CD4-positive, alpha-beta T cell (primary cell): ENCODE measurements around the gene TMEM132D. TPM values are rescaled to one million over a fixed set of nuclear protein-coding genes. Genes with fewer than 3 reads are reported as not detected.

Experiments
- ATAC-seq: fragments of 200-7000 bp; cut with Tn5 transposase; one replicate; pipeline ENCODE4 v1.10.0; 2022; ENCODE audit warnings: mild to moderate bottlenecking; ENCODE audit not compliant: poor library complexity
- CTCF ChIA-PET: fragments of 350-600 bp; sonication (Branson Sonifier 250); formaldehyde crosslinking; loops from one replicate; lab custom pipeline; 2021; ENCODE audit warnings: antibody characterized with exemption, inconsistent platforms; lab: Charles Lee
- POLR2A ChIA-PET: fragments of 350-600 bp; sonication (Branson Sonifier 250); formaldehyde crosslinking; loops from one replicate; lab custom pipeline; 2021; ENCODE audit warnings: antibody characterized with exemption, inconsistent platforms; lab: Charles Lee
- DNase-seq, 14 experiments: peaks; one replicate each; pipeline ENCODE4 v3.0.0-alpha.2; 2013 to 2020; ENCODE audit warnings: mixed read lengths in 2 of 14
- H3K27ac ChIP-seq, 2 donors: one replicate each; pipeline versions ENCODE4 v1.5.1 to v1.7.0; 2013; ENCODE audit warnings: low read length in 2 of 2, low read depth in 1 of 2, mild to moderate bottlenecking in 1 of 2
- H3K27me3 ChIP-seq, 2 experiments: 1 replicate in 1 of 2; 2 replicates in 1 of 2; pipeline versions ENCODE4 v1.6.1 to v1.7.0; 2013; ENCODE audit warnings: low read length in 2 of 2, control low read depth in 1 of 2, mild to moderate bottlenecking in 1 of 2, moderate library complexity in 1 of 2; ENCODE audit not compliant: insufficient read depth in 2 of 2, control insufficient read depth in 1 of 2
- H3K36me3 ChIP-seq: one replicate; pipeline ENCODE4 v1.6.1; 2013; ENCODE audit warnings: low read length, control low read depth; ENCODE audit not compliant: insufficient read depth
- H3K4me1 ChIP-seq: one replicate; pipeline ENCODE4 v1.6.1; 2013; ENCODE audit warnings: low read length, control low read depth; ENCODE audit not compliant: insufficient read depth
- H3K4me3 ChIP-seq: one replicate; pipeline ENCODE4 v1.5.1; 2013; ENCODE audit warnings: mild to moderate bottlenecking, low read length, moderate library complexity
- H3K9me3 ChIP-seq, 2 experiments: 1 replicate in 1 of 2; 2 replicates in 1 of 2; pipeline versions ENCODE4 v1.6.1 to v1.7.0; 2013; ENCODE audit warnings: low read length in 2 of 2, mild to moderate bottlenecking in 2 of 2, control low read depth in 1 of 2, moderate library complexity in 1 of 2; ENCODE audit not compliant: control insufficient read depth in 1 of 2, insufficient read depth in 1 of 2
- H3K27ac Mint-ChIP-seq: one replicate; pipeline ENCODE4 v1.8.0; 2020; ENCODE audit warnings: mixed read lengths
- H3K27me3 Mint-ChIP-seq: one replicate; pipeline ENCODE4 v1.8.0; 2021; ENCODE audit warnings: mixed read lengths
- H3K36me3 Mint-ChIP-seq: one replicate; pipeline ENCODE4 v1.8.0; 2021; ENCODE audit warnings: low read depth, mixed read lengths
- H3K4me1 Mint-ChIP-seq: one replicate; pipeline ENCODE4 v1.8.0; 2021; ENCODE audit warnings: low read depth, mixed read lengths
- H3K4me3 Mint-ChIP-seq: one replicate; pipeline ENCODE4 v1.8.0; 2020; ENCODE audit warnings: mild to moderate bottlenecking, mixed read lengths
- H3K9me3 Mint-ChIP-seq: one replicate; pipeline ENCODE4 v1.8.0; 2020; ENCODE audit warnings: mixed read lengths
- CTCF ChIP-seq: fragments of 200-600 bp; IDR thresholded peaks from one replicate; pipeline ENCODE4 v1.8.0; 2022; ENCODE audit warnings: antibody characterized with exemption, mild to moderate bottlenecking
- intact Hi-C, 2 experiments: fragments of 100-400 bp; cut with DNase I in 1 of 2; cut with micrococcal nuclease in 1 of 2; formaldehyde crosslinking; loops; one replicate each; pipeline versions ENCODE4 v1.15.1 to v1.9.0; 2023 to 2025; cut with DNase I, micrococcal nuclease
- total RNA-seq, 174 experiments: library from RNA in 2 of 174; stranded (reverse) in 2 of 174; gene quantifications; one replicate each; pipeline ENCODE4 v1.2.3 and lab custom pipeline; 2021 to 2026

Gene TMEM132D
- total RNA-seq, 2 experiments from 2014 or later = not detected

GRCh38 chr12:129379076-129379804 is 524.6 kb downstream of the TMEM132D start:
- H3K36me3 ChIP-seq = no peaks in the 10 kb centered on the region
- TF ChIP-seq CTCF = no peak
- no peak overlapping the region for H3K4me3 ChIP-seq
- H3K4me1 ChIP-seq = no peaks in the 10 kb centered on the region
- H3K27ac ChIP-seq = no peak overlapping the region
- ChIA-PET POLR2A (no interaction called here), CTCF (no interaction called here)
- Mint-ChIP-seq H3K9me3 (peaks cover 15% of the 10 kb centered on the region), H3K27me3 (no peaks in the 10 kb centered on the region), H3K36me3 (no peaks in the 10 kb centered on the region), H3K4me3 (no peak overlapping the region), H3K27ac (no peak overlapping the region), H3K4me1 (no peaks in the 10 kb centered on the region)
- no peaks in the 10 kb centered on the region for H3K27me3 ChIP-seq
- peaks cover 0 to 8% of the 10 kb centered on the region in 2 experiments for H3K9me3 ChIP-seq
- DNase-seq (no peak), ATAC-seq (no peak)
- intact Hi-C loops = no loop called here

- Mint-ChIP-seq H3K4me1 (no peaks in the 10 kb centered on the region), H3K27ac (no peak overlapping the region), H3K4me3 (no peak overlapping the region), H3K27me3 (no peaks in the 10 kb centered on the region), H3K9me3 (peaks cover 13% of the 10 kb centered on the region), H3K36me3 (no peaks in the 10 kb centered on the region)
- POLR2A ChIA-PET = no interaction called here
- H3K27me3 ChIP-seq = no peaks in the 10 kb centered on the region
- H3K36me3 ChIP-seq = no peaks in the 10 kb centered on the region
- no peak overlapping the region for H3K27ac ChIP-seq
- no peak for DNase-seq
- intact Hi-C loops = no loop called here
- ATAC-seq = no peak
- H3K4me3 ChIP-seq = no peak overlapping the region
- no peaks in the 10 kb centered on the region for H3K4me1 ChIP-seq
- CTCF ChIA-PET = no interaction called here
- H3K9me3 ChIP-seq = peaks cover 0 to 8% of the 10 kb centered on the region in 2 experiments
- no peak for TF ChIP-seq CTCF
These were observed 525.3 kb downstream of the TMEM132D start for GRCh38 chr12:129378496-129378895.

GRCh38 chr12:129373746-129374145 is 530.1 kb downstream of the TMEM132D start:
- intact Hi-C loops = no loop called here
- TF ChIP-seq CTCF = no peak
- POLR2A ChIA-PET = interaction anchor here (0.7 kb wide), 1 partner anchor 53 kb away, joined by 3 read pairs; no protein-coding TSS in a partner anchor

More at GRCh38 chr12:129373746-129374145, 530.1 kb downstream of the TMEM132D start:
- Mint-ChIP-seq H3K27me3 (no peaks in the 10 kb centered on the region), H3K9me3 (peaks cover 8% of the 10 kb centered on the region), H3K4me3 (no peak overlapping the region), H3K27ac (no peak overlapping the region), H3K4me1 (no peaks in the 10 kb centered on the region), H3K36me3 (no peaks in the 10 kb centered on the region)
- DNase-seq (no peak), ATAC-seq (no peak)
- H3K36me3 ChIP-seq = no peaks in the 10 kb centered on the region
- H3K27ac ChIP-seq = no peak overlapping the region
- CTCF ChIA-PET = no interaction called here
- no peaks in the 10 kb centered on the region for H3K27me3 ChIP-seq
- no peaks in the 10 kb centered on the region for H3K4me1 ChIP-seq
- peaks cover 0 to 10% of the 10 kb centered on the region in 2 experiments for H3K9me3 ChIP-seq
- H3K4me3 ChIP-seq = no peak overlapping the region
